Suprapubic skin (tissue), 3 donors: ENCODE measurements around the gene PLA2G3.

Experiments
- POLR2AphosphoS5 ChIP-seq, 3 donors: sonication (generic); formaldehyde crosslinking; IDR thresholded peaks; one replicate each; pipeline ENCODE4 v1.6.1; 2017; ENCODE audit warnings: antibody characterized with exemption in 3 of 3
- TF ChIP-seq, protein P1 (sequence below), 2 donors: fragments of 200-600 bp in 1 of 2; fragments of 450-650 bp in 1 of 2; sonication (generic) in 1 of 2; IDR thresholded peaks; one replicate each; pipeline ENCODE4 v1.5.1; 2016 to 2019; ENCODE audit warnings: antibody characterized with exemption in 2 of 2, mild to moderate bottlenecking in 1 of 2, moderate library complexity in 1 of 2

DNA sequence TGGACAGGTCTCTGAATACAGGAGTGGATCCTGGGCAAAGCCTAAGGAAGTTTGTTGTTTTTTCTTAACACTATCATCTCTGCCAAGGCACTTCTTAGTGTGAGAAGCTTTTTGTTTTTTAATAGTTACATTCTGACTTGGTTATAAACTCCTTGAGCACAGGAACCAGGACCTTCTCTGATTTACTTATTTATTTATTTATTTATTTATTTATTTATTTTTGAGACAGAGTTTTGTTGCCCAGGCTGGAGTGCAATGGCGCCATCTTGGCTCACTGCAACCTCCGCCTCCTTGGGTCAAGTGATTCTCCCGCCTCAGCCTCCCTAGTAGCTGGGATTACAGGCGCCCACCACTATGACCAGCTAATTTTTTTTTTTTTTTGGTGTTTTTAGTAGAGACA is 30.7 kb upstream of the PLA2G3 start:
- TF ChIP-seq, protein P1, sequence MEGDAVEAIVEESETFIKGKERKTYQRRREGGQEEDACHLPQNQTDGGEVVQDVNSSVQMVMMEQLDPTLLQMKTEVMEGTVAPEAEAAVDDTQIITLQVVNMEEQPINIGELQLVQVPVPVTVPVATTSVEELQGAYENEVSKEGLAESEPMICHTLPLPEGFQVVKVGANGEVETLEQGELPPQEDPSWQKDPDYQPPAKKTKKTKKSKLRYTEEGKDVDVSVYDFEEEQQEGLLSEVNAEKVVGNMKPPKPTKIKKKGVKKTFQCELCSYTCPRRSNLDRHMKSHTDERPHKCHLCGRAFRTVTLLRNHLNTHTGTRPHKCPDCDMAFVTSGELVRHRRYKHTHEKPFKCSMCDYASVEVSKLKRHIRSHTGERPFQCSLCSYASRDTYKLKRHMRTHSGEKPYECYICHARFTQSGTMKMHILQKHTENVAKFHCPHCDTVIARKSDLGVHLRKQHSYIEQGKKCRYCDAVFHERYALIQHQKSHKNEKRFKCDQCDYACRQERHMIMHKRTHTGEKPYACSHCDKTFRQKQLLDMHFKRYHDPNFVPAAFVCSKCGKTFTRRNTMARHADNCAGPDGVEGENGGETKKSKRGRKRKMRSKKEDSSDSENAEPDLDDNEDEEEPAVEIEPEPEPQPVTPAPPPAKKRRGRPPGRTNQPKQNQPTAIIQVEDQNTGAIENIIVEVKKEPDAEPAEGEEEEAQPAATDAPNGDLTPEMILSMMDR (IDR thresholded peaks at IDR 0.05): no peak
- TF ChIP-seq POLR2AphosphoS5 (IDR thresholded peaks at IDR 0.05): no peak
